ENCODE results near the gene ADGRB3. TPM values are rescaled to one million over a fixed set of nuclear protein-coding genes. Genes with fewer than 3 reads are reported as not detected.

ADGRB3 gene
- total RNA-seq, 2 donors from 2014 or later, result 1.3 to 2.4 TPM

GRCh38 chr6:69122407-69122773 is 487.3 kb downstream of the ADGRB3 start:
- no peaks in the 10 kb centered on the region for H3K9me3 ChIP-seq
- no peak for DNase-seq (ENCODE audit: low spot score)
- H3K36me3 ChIP-seq, result no peaks in the 10 kb centered on the region
- no peak overlapping the region for H3K4me3 ChIP-seq
- H3K27ac ChIP-seq, result no peak overlapping the region
- H3K4me1 ChIP-seq, result no peaks in the 10 kb centered on the region
- H3K27me3 ChIP-seq, result no peaks in the 10 kb centered on the region
- TF ChIP-seq CTCF (IDR thresholded peaks at IDR 0.05), result no peak

- no peak for TF ChIP-seq CTCF (IDR thresholded peaks at IDR 0.05)
- no peak overlapping the region for H3K27ac ChIP-seq
- no peak for DNase-seq (ENCODE audit: low spot score)
- no peaks in the 10 kb centered on the region for H3K27me3 ChIP-seq
- H3K36me3 ChIP-seq, result no peaks in the 10 kb centered on the region
- H3K4me3 ChIP-seq, result no peak overlapping the region
- H3K4me1 ChIP-seq, result no peaks in the 10 kb centered on the region
- H3K9me3 ChIP-seq, result no peaks in the 10 kb centered on the region
Observed at GRCh38 chr6:69128411-69128810, 493.3 kb downstream of the ADGRB3 start.

- Histone ChIP-seq H3K4me1 (no peaks in the 10 kb centered on the region), H3K4me3 (no peak overlapping the region), H3K36me3 (no peaks in the 10 kb centered on the region), H3K27ac (no peak overlapping the region), H3K9me3 (no peaks in the 10 kb centered on the region), H3K27me3 (no peaks in the 10 kb centered on the region)
- no peak for TF ChIP-seq CTCF (IDR thresholded peaks at IDR 0.05)
- no peak for DNase-seq (ENCODE audit: low spot score)
Observed at GRCh38 chr6:69129046-69129445, 494.0 kb downstream of the ADGRB3 start.

GRCh38 chr6:69135927-69136326 is 500.8 kb downstream of the ADGRB3 start:
- DNase-seq (ENCODE audit: low spot score), result no peak
- H3K36me3 ChIP-seq, result no peaks in the 10 kb centered on the region
- no peaks in the 10 kb centered on the region for H3K4me1 ChIP-seq
- peak overlapping the region in 1 of 2 donors; percentile 85 for H3K27ac ChIP-seq
- H3K4me3 ChIP-seq, result no peak overlapping the region
- no peaks in the 10 kb centered on the region for H3K9me3 ChIP-seq
- no peaks in the 10 kb centered on the region for H3K27me3 ChIP-seq
- TF ChIP-seq CTCF (IDR thresholded peaks at IDR 0.05), result no peak

GRCh38 chr6:69138148-69138547 is 503.1 kb downstream of the ADGRB3 start:
- no peaks in the 10 kb centered on the region for H3K9me3 ChIP-seq
- no peaks in the 10 kb centered on the region for H3K27me3 ChIP-seq
- no peaks in the 10 kb centered on the region for H3K4me1 ChIP-seq
- no peak for DNase-seq (ENCODE audit: low spot score)
- TF ChIP-seq CTCF (IDR thresholded peaks at IDR 0.05), result no peak
- peak overlapping the region; percentile 18 to 85 for H3K27ac ChIP-seq
- no peaks in the 10 kb centered on the region for H3K36me3 ChIP-seq
- H3K4me3 ChIP-seq, result no peak overlapping the region

GRCh38 chr6:69138893-69139494 is 503.9 kb downstream of the ADGRB3 start:
- Histone ChIP-seq H3K4me1 (no peaks in the 10 kb centered on the region), H3K9me3 (no peaks in the 10 kb centered on the region), H3K27me3 (no peaks in the 10 kb centered on the region), H3K36me3 (no peaks in the 10 kb centered on the region), H3K27ac (peak overlapping the region; percentile 18 to 85), H3K4me3 (peak overlapping the region in 1 of 2 donors; percentile 14)
- TF ChIP-seq CTCF (IDR thresholded peaks at IDR 0.05), result no peak
- no peak for DNase-seq (ENCODE audit: low spot score)
